HEK293T (cell line): ENCODE results near the gene NCAPD2.

ENCODE experiments used
- BHLHE40 ChIP-seq: fragments of 450-650 bp; IDR thresholded peaks from 2 replicates; pipeline ENCODE4 v1.6.1; 2016; ENCODE audit warnings: mild to moderate bottlenecking, moderate library complexity, borderline replicate concordance
- CTBP1 ChIP-seq: fragments of 450-650 bp; IDR thresholded peaks from 2 replicates; pipeline ENCODE4 v1.6.1; 2016; ENCODE audit warnings: borderline replicate concordance
- ELF4 ChIP-seq: fragments of 450-650 bp; IDR thresholded peaks from 2 replicates; pipeline ENCODE4 v1.6.1; 2017; ENCODE audit warnings: antibody characterized with exemption
- FOXA1 ChIP-seq: fragments of 450-650 bp; IDR thresholded peaks from 2 replicates; pipeline ENCODE4 v1.6.1; 2016; ENCODE audit warnings: mild to moderate bottlenecking
- FOXK2 ChIP-seq: fragments of 450-650 bp; IDR thresholded peaks from 2 replicates; pipeline ENCODE4 v1.6.1; 2016; ENCODE audit warnings: mild to moderate bottlenecking
- FOXM1 ChIP-seq: fragments of 450-650 bp; IDR thresholded peaks from 2 replicates; pipeline ENCODE4 v1.6.1; 2017; ENCODE audit warnings: mild to moderate bottlenecking, borderline replicate concordance
- HDGF ChIP-seq: fragments of 450-650 bp; IDR thresholded peaks from 2 replicates; pipeline ENCODE4 v1.6.1; 2017; ENCODE audit warnings: antibody characterized with exemption, borderline replicate concordance
- L3MBTL2 ChIP-seq: fragments of 450-650 bp; conservative IDR thresholded peaks from 2 replicates; pipeline ENCODE4 v1.6.1; 2016; ENCODE audit warnings: mild to moderate bottlenecking
- LEF1 ChIP-seq: fragments of 450-650 bp; IDR thresholded peaks from 2 replicates; pipeline ENCODE4 v1.6.1; 2017; ENCODE audit warnings: mild to moderate bottlenecking, borderline replicate concordance
- NFRKB ChIP-seq: fragments of 450-650 bp; IDR thresholded peaks from 2 replicates; pipeline ENCODE4 v1.6.1; 2016; ENCODE audit warnings: mild to moderate bottlenecking, moderate library complexity
- SP1 ChIP-seq: fragments of 450-650 bp; IDR thresholded peaks from 2 replicates; pipeline ENCODE4 v1.6.1; 2017
- SUZ12 ChIP-seq: fragments of 450-650 bp; IDR thresholded peaks from 2 replicates; pipeline ENCODE4 v1.6.1; 2016; ENCODE audit warnings: mild to moderate bottlenecking
- TARDBP ChIP-seq: fragments of 450-650 bp; IDR thresholded peaks from 2 replicates; pipeline ENCODE4 v1.6.1; 2016
- ZNF384 ChIP-seq: fragments of 450-650 bp; IDR thresholded peaks from 2 replicates; pipeline ENCODE4 v1.6.1; 2016

DNA sequence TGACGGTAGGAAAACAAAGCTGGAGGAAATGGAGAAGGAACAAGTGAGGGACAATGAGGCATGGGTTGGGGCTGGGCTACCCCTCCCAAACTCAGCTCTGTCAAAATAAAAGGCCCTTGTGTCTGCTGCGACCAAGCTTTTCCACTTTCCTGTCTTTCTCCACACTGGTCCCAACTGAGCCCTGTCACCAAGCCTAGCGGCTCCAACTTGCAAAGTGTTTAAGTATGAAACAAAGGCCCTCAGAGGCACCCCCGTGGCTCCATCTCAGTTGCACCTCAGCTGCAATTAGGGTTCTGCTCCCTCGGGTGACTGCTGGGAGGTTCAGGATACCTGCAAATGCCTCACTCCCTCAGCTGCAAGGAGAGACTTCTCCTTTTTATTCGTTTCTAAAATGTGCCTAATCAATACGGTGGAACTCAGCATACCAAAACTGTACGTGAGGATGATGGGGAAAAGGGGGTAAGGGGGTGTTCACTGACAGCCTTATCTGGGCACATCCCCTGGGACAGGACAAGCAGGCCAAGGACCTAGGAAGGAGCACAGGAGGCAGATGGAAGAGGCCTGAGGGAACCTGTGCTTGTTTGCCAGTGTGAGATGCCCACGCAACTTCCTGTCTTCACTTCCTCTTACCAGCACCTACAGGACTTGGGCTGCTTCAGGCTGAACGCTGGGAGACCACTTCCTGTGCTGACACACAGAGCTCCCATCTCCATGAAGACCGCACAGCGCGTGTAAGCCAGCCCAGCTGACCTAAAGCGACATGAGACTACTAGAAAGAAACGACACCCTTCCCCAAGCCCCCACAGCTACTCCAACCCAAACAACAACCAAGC, 32.3 kb upstream of the NCAPD2 start:
- TF ChIP-seq ZNF384 = no peak
- TF ChIP-seq TARDBP = no peak
- TF ChIP-seq BHLHE40 = no peak
- TF ChIP-seq SUZ12 = no peak
- no peak for TF ChIP-seq FOXK2
- no peak for TF ChIP-seq L3MBTL2
- TF ChIP-seq ELF4 = no peak
- no peak for TF ChIP-seq HDGF
- no peak for TF ChIP-seq SP1
- TF ChIP-seq FOXA1 = no peak
- no peak for TF ChIP-seq CTBP1
- no peak for TF ChIP-seq NFRKB
- TF ChIP-seq FOXM1 = no peak
- no peak for TF ChIP-seq LEF1
